Esophagus muscularis mucosa (tissue), 4 donors: Measurements from ENCODE around the gene MSH3. TPM values are rescaled to one million over a fixed set of nuclear protein-coding genes. Genes with fewer than 3 reads are reported as not detected.
"Not testable (repeated sequence)": the region's sequence is repeated elsewhere in the genome, so short reads cannot be mapped to it uniquely, and the experiment has no call there.

Experiments used
- DNase-seq: peaks from one replicate; pipeline ENCODE4 v3.0.0-alpha.2; 2017; ENCODE audit errors: extremely low spot score
- H3K27ac ChIP-seq, 4 donors: fragments of 200-600 bp; sonication (generic); replicated peaks in 1 of 4; 1 replicate in 3 of 4; 2 replicates in 1 of 4; pipeline ENCODE4 v1.5.1; 2016 to 2019; ENCODE audit warnings: mild to moderate bottlenecking in 1 of 4
- H3K27me3 ChIP-seq, 4 donors: fragments of 200-600 bp; sonication (generic); one replicate each; pipeline versions ENCODE4 v1.5.1 to v1.6.0; 2016 to 2019
- H3K36me3 ChIP-seq, 4 donors: fragments of 200-600 bp; sonication (generic); one replicate each; pipeline ENCODE4 v1.5.1; 2016 to 2019
- H3K4me1 ChIP-seq, 4 donors: fragments of 200-600 bp; sonication (generic); one replicate each; pipeline ENCODE4 v1.5.1; 2016 to 2019
- H3K4me3 ChIP-seq, 4 donors: fragments of 200-600 bp; sonication (generic); 1 replicate in 2 of 4; 2 replicates in 2 of 4; pipeline ENCODE4 v1.5.1; 2016 to 2019; ENCODE audit warnings: mild to moderate bottlenecking in 4 of 4, moderate library complexity in 1 of 4
- H3K9me3 ChIP-seq, 4 donors: fragments of 200-600 bp; sonication (generic); 1 replicate in 3 of 4; 2 replicates in 1 of 4; pipeline ENCODE4 v1.5.1; 2016 to 2019
- EP300 ChIP-seq: sonication (generic); formaldehyde crosslinking; IDR thresholded peaks from one replicate; pipeline ENCODE4 v1.6.1; 2017; ENCODE audit warnings: antibody characterized with exemption
- POLR2A ChIP-seq: fragments of 450-650 bp; IDR thresholded peaks from one replicate; pipeline ENCODE4 v1.6.1; 2017; ENCODE audit warnings: antibody characterized with exemption, moderate library complexity, mild to moderate bottlenecking, low read depth
- POLR2AphosphoS5 ChIP-seq, 2 donors: sonication (generic); formaldehyde crosslinking; IDR thresholded peaks; one replicate each; pipeline ENCODE4 v1.6.1; 2017; ENCODE audit warnings: antibody characterized with exemption in 2 of 2
- WGBS: methylation state at CpG from one replicate; pipeline ENCODE4 v1.1.5; 2018; 5-methylcytosine and 5-hydroxymethylcytosine counted together
- intact Hi-C: fragments of 100-400 bp; cut with DNase I; formaldehyde crosslinking; loops from one replicate; pipeline ENCODE4 v1.15.1; 2023
- total RNA-seq, 4 donors: library from RNA; depleted of rRNA; stranded (reverse); fragments of >200 nt; gene quantifications; one replicate each; pipeline versions ENCODE4 v1.1.0 to v1.2.1, GENCODE V29; 2016
- TF ChIP-seq, protein P1 (sequence below), 3 experiments: fragments of 200-600 bp in 2 of 3; fragments of 450-650 bp in 1 of 3; sonication (generic) in 2 of 3; IDR thresholded peaks; one replicate each; pipeline ENCODE4 v1.5.1; 2017 to 2019; ENCODE audit warnings: antibody characterized with exemption in 3 of 3, mild to moderate bottlenecking in 2 of 3, moderate library complexity in 1 of 3

MSH3 gene
- total RNA-seq, 4 donors from 2014 or later = 7.6 to 11.6 (median 9.3) TPM

- H3K4me1 ChIP-seq = no peaks in the 10 kb centered on the region
- no peak overlapping the region for H3K4me3 ChIP-seq
- TF ChIP-seq, protein P1, sequence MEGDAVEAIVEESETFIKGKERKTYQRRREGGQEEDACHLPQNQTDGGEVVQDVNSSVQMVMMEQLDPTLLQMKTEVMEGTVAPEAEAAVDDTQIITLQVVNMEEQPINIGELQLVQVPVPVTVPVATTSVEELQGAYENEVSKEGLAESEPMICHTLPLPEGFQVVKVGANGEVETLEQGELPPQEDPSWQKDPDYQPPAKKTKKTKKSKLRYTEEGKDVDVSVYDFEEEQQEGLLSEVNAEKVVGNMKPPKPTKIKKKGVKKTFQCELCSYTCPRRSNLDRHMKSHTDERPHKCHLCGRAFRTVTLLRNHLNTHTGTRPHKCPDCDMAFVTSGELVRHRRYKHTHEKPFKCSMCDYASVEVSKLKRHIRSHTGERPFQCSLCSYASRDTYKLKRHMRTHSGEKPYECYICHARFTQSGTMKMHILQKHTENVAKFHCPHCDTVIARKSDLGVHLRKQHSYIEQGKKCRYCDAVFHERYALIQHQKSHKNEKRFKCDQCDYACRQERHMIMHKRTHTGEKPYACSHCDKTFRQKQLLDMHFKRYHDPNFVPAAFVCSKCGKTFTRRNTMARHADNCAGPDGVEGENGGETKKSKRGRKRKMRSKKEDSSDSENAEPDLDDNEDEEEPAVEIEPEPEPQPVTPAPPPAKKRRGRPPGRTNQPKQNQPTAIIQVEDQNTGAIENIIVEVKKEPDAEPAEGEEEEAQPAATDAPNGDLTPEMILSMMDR (IDR thresholded peaks at IDR 0.05) = no peak
- TF ChIP-seq EP300 (no peak), POLR2AphosphoS5 (IDR thresholded peaks at IDR 0.05) (no peak), POLR2A (no peak)
- H3K36me3 ChIP-seq = peaks cover 0 to 21% (median 15%) of the 10 kb centered on the region in 4 donors
- no peaks in the 10 kb centered on the region for H3K27me3 ChIP-seq
- DNase-seq = no peak
- intact Hi-C loops = no loop called here
- no peak overlapping the region for H3K27ac ChIP-seq
- WGBS = 93% methylated on average over 3 of the region's 3 CpGs
- H3K9me3 ChIP-seq = no peaks in the 10 kb centered on the region
These were observed 162.1 kb downstream of the MSH3 start for GRCh38 chr5:80816590-80816989.

GRCh38 chr5:80820685-80821084 lies 166.2 kb downstream of the MSH3 start:
- intact Hi-C loops = no loop called here
- H3K4me3 ChIP-seq = no peak overlapping the region
- WGBS = 96% methylated on average over 3 of the region's 3 CpGs
- no peak for TF ChIP-seq POLR2AphosphoS5 (IDR thresholded peaks at IDR 0.05)
- TF ChIP-seq, protein P1 (IDR thresholded peaks at IDR 0.05) = no peak
- no peak for TF ChIP-seq EP300
- no peak for TF ChIP-seq POLR2A
- H3K27ac ChIP-seq = no peak overlapping the region
- H3K36me3 ChIP-seq = peaks cover 0 to 4% (median 2%) of the 10 kb centered on the region in 4 donors
- H3K4me1 ChIP-seq = peaks cover 0 to 4% (median 4%) of the 10 kb centered on the region in 4 donors
- no peak for DNase-seq
- no peaks in the 10 kb centered on the region for H3K9me3 ChIP-seq
- no peaks in the 10 kb centered on the region for H3K27me3 ChIP-seq

- intact Hi-C loops = no loop called here
- Histone ChIP-seq H3K9me3 (no peaks in the 10 kb centered on the region), H3K4me1 (peaks cover 0 to 9% (median 8%) of the 10 kb centered on the region in 4 donors), H3K36me3 (peaks cover 0 to 4% (median 0%) of the 10 kb centered on the region in 4 donors), H3K27ac (no peak overlapping the region), H3K27me3 (no peaks in the 10 kb centered on the region), H3K4me3 (no peak overlapping the region)
- no peak for DNase-seq
- 96% methylated on average over 1 of the region's 1 CpG for WGBS
- TF ChIP-seq EP300 = no peak
- TF ChIP-seq, protein P1 (IDR thresholded peaks at IDR 0.05) = no peak
- no peak for TF ChIP-seq POLR2AphosphoS5 (IDR thresholded peaks at IDR 0.05)
- no peak for TF ChIP-seq POLR2A
These were observed 168.2 kb downstream of the MSH3 start for GRCh38 chr5:80822640-80823039.

GRCh38 chr5:80824159-80824558 lies 169.7 kb downstream of the MSH3 start:
- H3K27me3 ChIP-seq, intact Hi-C loops: not testable (repeated sequence)
- 93% methylated on average over 2 of the region's 22 CpGs for whole genome bisulfite sequencing

DNA sequence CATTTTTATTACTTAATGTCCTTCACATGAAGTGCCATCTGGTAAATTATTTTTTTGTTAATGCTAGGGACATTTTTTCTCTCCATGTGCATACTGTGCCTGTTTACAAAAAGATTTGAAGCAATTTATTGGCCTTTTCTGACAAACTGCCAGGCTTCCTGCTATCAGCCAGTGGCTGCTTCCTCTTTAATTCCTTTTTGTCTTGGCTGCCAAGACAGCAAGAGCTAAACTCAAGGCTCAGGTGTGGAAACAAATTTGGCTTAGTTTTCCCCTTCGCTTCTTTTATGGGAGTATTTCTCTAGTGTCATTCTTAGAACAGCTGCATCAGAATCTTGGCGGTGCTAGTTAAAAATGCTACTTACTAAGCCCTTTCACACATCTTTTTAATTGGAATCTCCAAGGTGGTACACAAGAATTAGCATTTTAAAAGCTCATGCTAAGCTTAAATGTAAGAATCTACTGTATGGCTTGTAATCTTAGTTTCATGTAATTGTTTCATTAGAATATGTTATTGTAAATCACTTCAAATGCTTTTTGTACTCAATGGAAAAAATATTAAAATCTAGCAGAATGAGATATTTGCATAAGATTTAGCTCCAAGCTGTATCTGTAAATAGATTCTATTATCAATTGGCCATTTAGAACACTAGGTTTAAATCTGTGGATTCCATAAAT lies 171.5 kb downstream of the MSH3 start:
- peaks cover 0 to 10% (median 8%) of the 10 kb centered on the region in 4 donors for H3K9me3 ChIP-seq
- DNase-seq = no peak
- H3K4me3 ChIP-seq = no peak overlapping the region
- TF ChIP-seq, protein P1 (IDR thresholded peaks at IDR 0.05) = no peak
- H3K27me3 ChIP-seq = no peaks in the 10 kb centered on the region
- 51% methylated on average over 2 of the region's 2 CpGs for WGBS
- no peak overlapping the region for H3K27ac ChIP-seq
- H3K36me3 ChIP-seq = peaks cover 0 to 4% (median 0%) of the 10 kb centered on the region in 4 donors
- intact Hi-C loops = no loop called here
- peaks cover 0 to 9% (median 8%) of the 10 kb centered on the region in 4 donors for H3K4me1 ChIP-seq

More at GRCh38 chr5:80824159-80824558, 169.7 kb downstream of the MSH3 start:
- not testable (repeated sequence) for DNase-seq, H3K9me3 ChIP-seq, H3K27ac ChIP-seq, H3K4me3 ChIP-seq, H3K36me3 ChIP-seq, H3K4me1 ChIP-seq
